MM.1S (cell line): ENCODE data around the gene HOMER3.

ENCODE experiments used
- EZH2 ChIP-seq: fragments of 300-600 bp; sonication (generic); optimal IDR thresholded peaks from 2 replicates; pipeline ENCODE3; 2017; ENCODE audit warnings: low read depth, mild to moderate bottlenecking, antibody characterized with exemption, low read length, mixed read lengths
- TF ChIP-seq, protein P1 (sequence below): fragments of 300-600 bp; sonication (generic); IDR thresholded peaks from 2 replicates; pipeline ENCODE4 v1.5.1; 2016; ENCODE audit warnings: antibody characterized with exemption, low read length, mixed read lengths

GRCh38 chr19:18910801-18911436, 30.1 kb downstream of the HOMER3 start:
- TF ChIP-seq, protein P1, sequence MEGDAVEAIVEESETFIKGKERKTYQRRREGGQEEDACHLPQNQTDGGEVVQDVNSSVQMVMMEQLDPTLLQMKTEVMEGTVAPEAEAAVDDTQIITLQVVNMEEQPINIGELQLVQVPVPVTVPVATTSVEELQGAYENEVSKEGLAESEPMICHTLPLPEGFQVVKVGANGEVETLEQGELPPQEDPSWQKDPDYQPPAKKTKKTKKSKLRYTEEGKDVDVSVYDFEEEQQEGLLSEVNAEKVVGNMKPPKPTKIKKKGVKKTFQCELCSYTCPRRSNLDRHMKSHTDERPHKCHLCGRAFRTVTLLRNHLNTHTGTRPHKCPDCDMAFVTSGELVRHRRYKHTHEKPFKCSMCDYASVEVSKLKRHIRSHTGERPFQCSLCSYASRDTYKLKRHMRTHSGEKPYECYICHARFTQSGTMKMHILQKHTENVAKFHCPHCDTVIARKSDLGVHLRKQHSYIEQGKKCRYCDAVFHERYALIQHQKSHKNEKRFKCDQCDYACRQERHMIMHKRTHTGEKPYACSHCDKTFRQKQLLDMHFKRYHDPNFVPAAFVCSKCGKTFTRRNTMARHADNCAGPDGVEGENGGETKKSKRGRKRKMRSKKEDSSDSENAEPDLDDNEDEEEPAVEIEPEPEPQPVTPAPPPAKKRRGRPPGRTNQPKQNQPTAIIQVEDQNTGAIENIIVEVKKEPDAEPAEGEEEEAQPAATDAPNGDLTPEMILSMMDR: no peak
- no peak for TF ChIP-seq EZH2
